ENCODE data around the gene LIG1. TPM values are rescaled to one million over a fixed set of nuclear protein-coding genes. Genes with fewer than 3 reads are reported as not detected.

Gene LIG1
- total RNA-seq (2022; extraction: Qiagen RNA extraction; ENCODE audit: low read depth): 60.8 to 71.7 TPM (median 66.9 TPM) in 5 replicates

GRCh38 chr19:48169939-48170803, at the start of gene LIG1, which contains the start of gene ZSWIM9:
TSS of gene LIG1 (minus strand) at chr19:48170344. CDS start at chr19:48165566, 4,778 bp downstream.
TSS of gene ZSWIM9 (plus strand) at chr19:48170680. CDS start at chr19:48171803, 1,123 bp downstream.

DNA sequence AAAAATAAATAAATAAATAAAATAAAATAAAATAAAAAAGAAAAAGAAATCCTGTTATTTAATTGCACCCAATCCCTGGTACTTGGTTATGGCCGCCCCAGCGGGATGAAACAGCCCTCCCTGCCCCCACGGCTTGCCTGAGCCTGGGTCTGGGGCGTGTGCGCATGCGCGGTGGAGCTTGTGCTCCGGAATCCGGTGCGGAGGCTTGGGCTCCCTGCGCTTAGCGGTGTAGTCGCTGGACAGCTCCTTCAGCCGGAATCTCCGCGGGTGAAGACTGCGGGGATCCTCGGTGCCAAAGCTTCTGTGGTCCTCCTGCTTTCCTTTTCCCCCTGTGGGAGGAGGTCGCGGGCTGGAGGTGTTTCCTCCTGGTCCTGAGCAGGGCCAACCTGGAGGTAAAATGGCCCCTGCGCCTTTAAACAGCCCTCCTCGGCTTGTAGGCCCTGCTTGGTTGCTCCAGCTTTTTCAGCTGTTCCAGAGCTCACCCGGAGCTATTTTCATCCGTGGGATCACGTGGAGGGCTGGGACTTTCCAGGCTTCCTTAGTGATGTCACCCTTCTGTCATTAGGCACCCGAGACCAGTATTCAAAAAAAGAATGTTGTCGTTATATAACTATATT, 59.7 kb downstream of the LIG1 start, which contains the start of gene PLA2G4C:
PLA2G4C (minus strand) TSS at position 468 of the 617 bp plus-strand sequence. CDS start 4,288 bp downstream, outside the sequence.

Other genes starting within 250 kb of the LIG1 start
- not detected in 5 replicates for gene BSPH1, start 178.2 kb downstream of the LIG1 start, total RNA-seq (2022; extraction: Qiagen RNA extraction; ENCODE audit: low read depth)
- gene ELSPBP1, start 175.7 kb downstream of the LIG1 start, total RNA-seq (2022; extraction: Qiagen RNA extraction; ENCODE audit: low read depth): not detected in 5 replicates
- gene CABP5, start 126.3 kb downstream of the LIG1 start, total RNA-seq (2022; extraction: Qiagen RNA extraction; ENCODE audit: low read depth): not detected in 5 replicates
- 9.6 to 16.9 TPM (median 11.3 TPM) in 5 replicates for gene PLA2G4C, start 59.5 kb downstream of the LIG1 start, total RNA-seq (2022; extraction: Qiagen RNA extraction; ENCODE audit: low read depth)
- 5.8 to 9.1 TPM (median 6.9 TPM) in 5 replicates for gene ZSWIM9, start 336 bp upstream of the LIG1 start, total RNA-seq (2022; extraction: Qiagen RNA extraction; ENCODE audit: low read depth)
- 15.9 to 18.1 TPM (median 16.8 TPM) in 5 replicates for gene CARD8, start 85.6 kb upstream of the LIG1 start, total RNA-seq (2022; extraction: Qiagen RNA extraction; ENCODE audit: low read depth)
- 4.8 to 7.2 TPM (median 5.7 TPM) in 5 replicates for gene ZNF114, start 99.7 kb upstream of the LIG1 start, total RNA-seq (2022; extraction: Qiagen RNA extraction; ENCODE audit: low read depth)
- gene EMP3, start 155.2 kb upstream of the LIG1 start, total RNA-seq (2022; extraction: Qiagen RNA extraction; ENCODE audit: low read depth): 441 to 494 TPM (median 477 TPM) in 5 replicates
- 3.7 to 5.7 TPM (median 3.9 TPM) in 5 replicates for gene TMEM143, start 193.6 kb upstream of the LIG1 start, total RNA-seq (2022; extraction: Qiagen RNA extraction; ENCODE audit: low read depth)
- gene SYNGR4, start 194.0 kb upstream of the LIG1 start, total RNA-seq (2022; extraction: Qiagen RNA extraction; ENCODE audit: low read depth): 1.9 to 4.4 TPM (median 3.1 TPM) in 5 replicates
- gene KDELR1, start 221.2 kb upstream of the LIG1 start, total RNA-seq (2022; extraction: Qiagen RNA extraction; ENCODE audit: low read depth): 354 to 463 TPM (median 436 TPM) in 5 replicates
- 7.3 to 11.8 TPM (median 10.0 TPM) in 5 replicates for gene GRIN2D, start 223.3 kb upstream of the LIG1 start, total RNA-seq (2022; extraction: Qiagen RNA extraction; ENCODE audit: low read depth)

Measured in A549 treated with RU486 at 1 μM for 4 hours (cell line).